Chondrocyte (in vitro differentiated cells): ENCODE data around the gene ANKDD1B. TPM values are rescaled to one million over a fixed set of nuclear protein-coding genes. Genes with fewer than 3 reads are reported as not detected.

Experiments used
- DNase-seq: peaks from one replicate; pipeline ENCODE4 v3.0.0; 2021; ENCODE audit warnings: mixed read lengths, low spot score
- H3K27ac Mint-ChIP-seq: one replicate; pipeline ENCODE4 v1.8.0; 2021; ENCODE audit warnings: mild to moderate bottlenecking, moderate library complexity, mixed read lengths; ENCODE audit not compliant: unreplicated experiment
- H3K27me3 Mint-ChIP-seq: 2 replicates; pipeline ENCODE4 v1.8.0; 2021; ENCODE audit warnings: low read depth, mixed read lengths
- H3K36me3 Mint-ChIP-seq: 2 replicates; pipeline ENCODE4 v1.8.0; 2021; ENCODE audit warnings: low read depth, mixed read lengths
- H3K4me1 Mint-ChIP-seq: 2 replicates; pipeline ENCODE4 v1.8.0; 2021; ENCODE audit warnings: low read depth, mild to moderate bottlenecking, mixed read lengths
- H3K4me3 Mint-ChIP-seq: one replicate; pipeline ENCODE4 v1.8.0; 2021; ENCODE audit warnings: mild to moderate bottlenecking, moderate library complexity, mixed read lengths; ENCODE audit not compliant: unreplicated experiment
- H3K9me3 Mint-ChIP-seq: 2 replicates; pipeline ENCODE4 v1.8.0; 2021; ENCODE audit warnings: low read depth, mixed read lengths
- CTCF ChIP-seq: fragments of 200-600 bp; sonication (generic); IDR thresholded peaks from 2 replicates; pipeline ENCODE4 v1.5.0; 2021; ENCODE audit warnings: antibody characterized with exemption, mild to moderate bottlenecking, moderate library complexity
- total RNA-seq: library from RNA; stranded (reverse); gene quantifications from 3 replicates; pipeline ENCODE4 v1.2.1, GENCODE V29; 2021

Gene ANKDD1B
- total RNA-seq, 1 donor from 2014 or later = 0.42 TPM

DNA sequence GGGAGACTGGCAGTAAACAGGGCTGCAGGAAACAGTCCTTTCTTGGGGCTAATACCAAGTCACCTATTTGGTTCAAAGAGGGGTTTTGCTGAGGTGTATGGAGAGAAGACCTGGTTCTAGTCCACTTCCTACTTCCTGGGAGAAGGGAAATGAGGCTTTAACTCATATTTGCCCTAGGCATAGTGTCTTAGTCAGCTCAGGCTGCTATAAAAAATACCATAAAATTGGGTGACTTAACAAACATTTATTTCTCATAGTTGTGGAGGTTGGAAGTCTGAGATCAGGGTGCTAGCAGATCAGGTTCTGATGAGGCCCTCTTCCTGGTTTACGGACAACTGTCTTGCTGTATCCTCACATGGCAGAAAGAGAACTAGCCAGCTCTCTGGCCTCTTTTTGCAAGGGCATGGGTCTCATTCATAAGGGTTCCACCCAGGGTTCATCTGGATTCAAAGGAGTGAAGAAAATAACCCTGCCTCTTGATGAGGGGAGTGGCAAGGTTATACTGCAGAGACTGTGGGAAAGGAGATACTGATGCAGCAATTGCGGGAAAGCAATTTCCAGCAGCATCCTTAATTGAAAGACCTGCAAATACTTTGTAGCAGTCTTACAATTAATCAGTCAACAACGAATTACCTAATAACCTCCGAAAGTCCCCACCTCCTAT is 40.5 kb downstream of the ANKDD1B start:
- Mint-ChIP-seq H3K27ac (no peak overlapping the region), H3K36me3 (peaks cover 2% of the 10 kb centered on the region), H3K4me3 (no peak overlapping the region), H3K9me3 (no peaks in the 10 kb centered on the region), H3K4me1 (no peaks in the 10 kb centered on the region), H3K27me3 (no peaks in the 10 kb centered on the region)
- no peak for TF ChIP-seq CTCF
- DNase-seq = no peak

GRCh38 chr5:75653521-75653920 is 42.3 kb downstream of the ANKDD1B start:
- Mint-ChIP-seq H3K36me3 (no peaks in the 10 kb centered on the region), H3K9me3 (no peaks in the 10 kb centered on the region), H3K4me1 (no peaks in the 10 kb centered on the region), H3K4me3 (no peak overlapping the region), H3K27ac (no peak overlapping the region), H3K27me3 (no peaks in the 10 kb centered on the region)
- DNase-seq = no peak
- TF ChIP-seq CTCF = no peak

DNA sequence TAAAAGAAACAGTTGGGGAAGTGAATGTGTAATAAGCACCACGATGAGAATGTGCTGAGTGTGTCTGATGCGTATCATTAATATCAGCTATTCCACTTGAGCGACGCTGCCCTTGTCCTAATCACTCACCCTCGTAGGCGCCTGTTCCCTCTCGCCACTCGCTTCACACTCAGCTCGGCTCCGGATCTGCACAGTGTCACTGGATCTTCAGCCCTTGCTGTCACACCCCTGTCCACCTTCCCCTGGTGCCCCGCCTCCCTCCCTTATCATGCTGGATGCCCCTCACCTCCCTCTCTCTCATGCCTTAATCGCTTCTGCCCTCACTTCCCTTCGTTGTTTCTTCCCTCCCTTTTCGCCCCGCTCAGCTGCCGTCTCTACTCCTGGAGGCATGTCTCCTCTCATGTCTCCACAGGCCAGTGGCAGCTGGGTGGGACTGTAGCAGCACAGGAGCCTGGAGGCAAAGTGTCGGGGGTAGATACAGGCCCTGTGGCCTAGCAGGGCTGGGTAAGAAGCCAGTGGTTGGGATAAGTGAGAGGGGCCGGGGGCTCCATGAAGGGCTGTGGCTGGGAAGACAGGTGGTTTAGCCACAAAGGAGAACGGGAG is 43.5 kb downstream of the ANKDD1B start:
- no peak overlapping the region for H3K27ac Mint-ChIP-seq

GRCh38 chr5:75656311-75657003 is 45.2 kb downstream of the ANKDD1B start:
- Mint-ChIP-seq H3K4me1 (no peaks in the 10 kb centered on the region), H3K4me3 (peak overlapping the region; percentile 65), H3K9me3 (no peaks in the 10 kb centered on the region), H3K27me3 (no peaks in the 10 kb centered on the region), H3K36me3 (no peaks in the 10 kb centered on the region), H3K27ac (peak overlapping the region; percentile 3)
- no peak for DNase-seq
- no peak for TF ChIP-seq CTCF

More for the DNA sequence above, 43.5 kb downstream of the ANKDD1B start:
- TF ChIP-seq CTCF = no peak
- Mint-ChIP-seq H3K4me3 (no peak overlapping the region), H3K36me3 (no peaks in the 10 kb centered on the region), H3K4me1 (no peaks in the 10 kb centered on the region), H3K27me3 (no peaks in the 10 kb centered on the region), H3K9me3 (no peaks in the 10 kb centered on the region)
- DNase-seq = no peak

GRCh38 chr5:75659791-75660450 is 48.7 kb downstream of the ANKDD1B start:
- Mint-ChIP-seq H3K9me3 (no peaks in the 10 kb centered on the region), H3K27ac (no peak overlapping the region), H3K27me3 (no peaks in the 10 kb centered on the region), H3K4me1 (peaks cover 1% of the 10 kb centered on the region), H3K36me3 (peaks cover 4% of the 10 kb centered on the region), H3K4me3 (no peak overlapping the region)
- no peak for TF ChIP-seq CTCF
- DNase-seq = no peak
